Epidermal melanocyte (primary cell): Measurements from ENCODE around the gene PLAAT4.
"Not testable (repeated sequence)": the region's sequence is repeated elsewhere in the genome, so short reads cannot be mapped to it uniquely, and the experiment has no call there.

Experiments
- DNase-seq: peaks from one replicate; pipeline ENCODE4 v3.0.0; 2011; ENCODE audit warnings: low spot score; ENCODE audit not compliant: insufficient read length

PLAAT4 gene

GRCh38 chr11:63537293-63538101 is 889 bp downstream of the PLAAT4 start:
- no peak for DNase-seq

GRCh38 chr11:63542506-63542905 is 5.9 kb downstream of the PLAAT4 start:
- not testable (repeated sequence) for DNase-seq

- DNase-seq: no peak
Observed at GRCh38 chr11:63543711-63544110, 7.1 kb downstream of the PLAAT4 start.

GRCh38 chr11:63547061-63547460 is 10.5 kb downstream of the PLAAT4 start:
- no peak for DNase-seq

GRCh38 chr11:63548178-63548577 is 11.6 kb downstream of the PLAAT4 start:
- DNase-seq: no peak

GRCh38 chr11:63549411-63549810 is 12.8 kb downstream of the PLAAT4 start:
- DNase-seq: no peak

GRCh38 chr11:63550156-63550700 is 13.6 kb downstream of the PLAAT4 start:
- not testable (repeated sequence) for DNase-seq

GRCh38 chr11:63551091-63551888 is 14.7 kb downstream of the PLAAT4 start:
- DNase-seq: no peak

- DNase-seq: no peak
Observed at GRCh38 chr11:63551889-63552266, 15.3 kb downstream of the PLAAT4 start.

- DNase-seq: no peak
Observed at GRCh38 chr11:63552921-63553320, 16.3 kb downstream of the PLAAT4 start.

GRCh38 chr11:63553759-63554158 is 17.2 kb downstream of the PLAAT4 start:
- DNase-seq: no peak

- DNase-seq: no peak
Observed at GRCh38 chr11:63554877-63555223, 18.2 kb downstream of the PLAAT4 start.

GRCh38 chr11:63556404-63557013 is 19.9 kb downstream of the PLAAT4 start:
- DNase-seq: no peak

- no peak for DNase-seq
Observed at GRCh38 chr11:63557570-63557969, 21.0 kb downstream of the PLAAT4 start.

GRCh38 chr11:63558459-63559157 is 22.0 kb downstream of the PLAAT4 start:
- DNase-seq: no peak

GRCh38 chr11:63560506-63561180 is 24.0 kb downstream of the PLAAT4 start:
- DNase-seq: no peak

GRCh38 chr11:63563201-63564055 is 26.8 kb downstream of the PLAAT4 start, which contains the start of gene PLAAT2:
Gene PLAAT2 (minus strand): TSS chr11:63563379. CDS start chr11:63563324, 55 bp downstream.
- no peak for DNase-seq

GRCh38 chr11:63564056-63564774 is 27.6 kb downstream of the PLAAT4 start:
- DNase-seq: no peak

GRCh38 chr11:63564784-63565350 is 28.3 kb downstream of the PLAAT4 start:
- DNase-seq: no peak
